ENCODE measurements around the gene OGDHL.
"Not testable (repeated sequence)": the region's sequence is repeated elsewhere in the genome, so short reads cannot be mapped to it uniquely, and the experiment has no call there.

The OGDHL gene

DNA sequence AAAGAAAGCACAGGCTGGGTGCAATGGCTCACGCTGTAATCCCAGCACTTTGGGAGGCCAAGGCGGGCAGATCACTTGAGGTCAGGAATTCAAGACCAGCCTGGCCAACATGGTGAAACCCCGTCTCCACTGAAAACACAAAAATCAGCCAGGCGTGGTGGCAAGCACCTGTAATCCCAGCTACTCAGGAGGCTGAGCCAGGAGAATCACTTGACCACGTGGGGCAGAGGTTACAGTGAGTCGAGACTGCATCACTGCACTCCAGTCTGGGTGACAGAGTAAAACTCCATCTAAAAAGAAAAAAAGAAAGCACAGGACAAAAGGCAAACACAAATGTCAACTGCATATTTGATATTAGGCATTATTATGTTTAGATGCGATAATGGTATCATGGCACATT lies 7.2 kb downstream of the OGDHL start:
- not testable (repeated sequence) for DNase-seq

DNA sequence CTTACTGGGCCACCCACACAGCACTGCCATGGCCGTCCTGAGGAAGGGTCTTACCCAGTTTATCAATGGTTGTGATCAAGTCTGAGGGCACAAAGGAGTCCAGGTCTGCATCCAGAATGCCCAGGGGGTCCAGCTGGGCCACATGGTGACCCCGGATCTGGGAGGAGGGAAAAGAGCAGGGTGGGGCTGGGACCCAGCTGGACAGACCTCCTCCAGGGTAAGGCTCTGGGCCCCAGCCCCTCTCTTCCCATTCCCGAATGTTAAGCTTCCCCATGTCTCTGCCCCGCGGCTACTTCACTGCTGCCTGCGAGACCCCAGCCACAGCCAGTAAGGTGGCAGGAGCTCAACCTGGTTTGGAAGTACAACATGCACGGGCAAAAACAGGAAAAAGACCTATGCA lies 9.5 kb downstream of the OGDHL start:
- no peak for DNase-seq

DNA sequence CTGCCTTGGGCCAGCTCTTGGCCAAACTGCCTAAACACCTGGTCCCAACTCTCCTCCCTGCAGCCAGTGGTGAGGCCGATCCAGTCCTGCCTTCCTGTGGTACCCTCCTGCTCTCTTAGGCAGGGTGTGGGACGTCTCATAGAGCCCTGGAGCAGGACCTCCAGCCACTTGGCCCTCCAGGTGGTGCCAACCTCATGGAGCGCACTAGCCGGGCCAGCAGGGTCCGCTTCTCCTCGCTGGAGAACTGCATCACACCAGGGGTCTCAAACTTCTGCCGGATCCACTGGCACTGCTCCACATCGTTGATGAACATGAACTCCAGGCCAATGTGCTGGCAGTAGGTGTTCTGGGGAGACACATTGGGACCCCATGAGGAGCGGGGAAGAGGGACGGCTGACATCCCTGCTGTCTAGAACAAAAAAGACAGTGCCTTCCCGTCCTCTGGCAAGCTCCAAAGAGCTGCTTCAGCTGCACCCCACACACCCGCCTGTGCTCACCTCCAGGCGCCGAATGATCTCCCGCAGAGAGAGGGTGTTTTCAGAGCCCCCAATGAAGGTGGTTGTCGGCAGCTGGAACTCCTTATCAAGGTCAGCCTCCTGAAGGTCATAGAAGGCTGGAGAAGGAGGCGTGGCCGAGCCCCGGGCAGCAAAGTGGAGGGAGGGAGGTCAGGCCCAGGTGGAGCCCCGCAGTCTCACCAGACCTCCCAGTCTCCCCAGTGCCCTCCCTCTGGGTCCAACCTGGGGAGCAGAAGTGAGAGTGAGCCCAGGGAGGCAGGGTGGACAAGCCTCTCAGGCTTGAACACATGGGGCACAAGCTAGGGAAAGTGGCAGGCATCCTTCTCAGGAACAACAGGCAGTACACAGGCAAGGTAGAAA lies 10.2 kb downstream of the OGDHL start:
- no peak for DNase-seq

DNA sequence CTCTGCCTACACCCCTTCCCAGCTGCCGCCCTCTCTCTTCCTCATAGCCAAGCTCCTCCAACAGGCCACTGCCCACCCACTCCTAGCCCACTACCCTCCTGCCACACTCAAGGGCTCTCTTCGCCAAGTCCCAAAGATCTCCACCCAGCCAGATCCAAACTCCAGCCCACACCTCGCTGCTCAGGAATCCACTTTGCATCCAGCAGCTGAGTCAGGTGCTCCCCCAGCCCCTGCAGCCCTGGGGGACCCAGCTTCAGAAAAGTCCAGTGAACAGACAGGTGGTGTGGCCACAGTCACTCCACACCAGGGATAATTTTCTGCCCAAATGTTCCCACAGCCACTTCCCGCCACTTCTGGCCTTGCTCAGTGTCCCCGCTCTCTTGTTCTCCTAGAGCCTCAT lies 10.9 kb downstream of the OGDHL start:
- no peak for DNase-seq

DNA sequence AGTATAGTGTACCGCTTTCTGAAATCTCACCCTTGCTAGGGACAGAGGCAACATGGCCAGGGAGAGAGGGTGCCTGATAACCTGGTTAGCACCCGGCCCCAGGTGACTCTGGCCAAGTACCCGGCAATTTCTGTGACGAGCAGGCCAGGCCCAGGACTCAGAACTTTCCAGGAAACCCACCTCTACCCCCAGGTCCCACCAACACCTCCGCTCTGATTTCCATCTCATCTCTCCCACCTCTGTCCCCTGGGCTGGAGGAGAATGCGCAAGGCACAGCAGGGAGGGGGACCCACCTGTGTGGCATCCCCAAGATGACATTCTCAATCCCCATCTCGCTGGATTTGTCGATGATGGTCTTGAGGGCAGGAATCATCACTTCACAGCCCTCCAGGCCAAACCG lies 11.6 kb downstream of the OGDHL start:
- no peak for DNase-seq

DNA sequence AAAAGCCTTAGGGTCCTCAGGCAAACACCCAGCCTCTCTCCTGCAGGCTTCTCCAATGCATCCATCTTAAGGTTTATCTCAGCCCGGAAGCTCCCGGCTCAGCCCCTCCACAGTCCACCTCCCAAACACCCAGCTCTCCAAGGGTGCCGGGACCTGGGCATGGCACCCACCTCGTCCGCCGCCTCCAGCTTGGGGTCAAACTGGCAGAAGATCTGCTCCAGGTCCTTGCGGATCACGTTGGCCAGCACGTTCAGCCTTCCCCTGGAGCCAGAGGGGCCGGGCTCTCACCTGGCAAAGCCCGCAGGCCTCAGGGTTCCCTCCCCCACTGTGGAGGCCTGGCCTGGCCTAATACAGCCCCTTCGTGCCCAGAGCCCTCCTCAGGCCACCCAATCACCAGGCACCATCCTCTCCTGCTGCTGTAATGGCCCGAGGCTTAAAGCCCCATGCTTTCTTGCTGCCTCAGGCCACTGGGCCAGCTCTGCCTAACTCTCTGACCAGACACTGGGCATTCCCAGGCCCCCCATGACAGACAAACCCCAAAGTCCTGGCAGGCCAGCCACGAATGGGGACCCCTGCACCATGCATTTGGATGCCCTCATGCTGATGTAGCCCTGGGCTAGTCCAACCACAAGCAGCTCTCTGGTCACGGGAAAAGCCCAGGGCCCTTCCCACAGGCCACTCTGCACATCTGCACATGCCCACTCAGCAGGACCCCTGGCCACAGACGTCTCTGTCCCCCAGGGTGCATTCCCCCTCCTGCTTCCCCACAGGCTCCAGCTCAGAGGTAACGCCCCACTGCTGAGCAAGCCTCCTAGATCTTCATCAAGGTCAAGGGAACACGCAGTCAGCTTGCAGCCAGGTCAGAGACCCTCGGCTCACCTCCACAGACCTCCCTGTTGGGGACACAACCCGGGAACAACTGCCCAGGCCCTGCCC lies 12.3 kb downstream of the OGDHL start:
- no peak for DNase-seq

DNA sequence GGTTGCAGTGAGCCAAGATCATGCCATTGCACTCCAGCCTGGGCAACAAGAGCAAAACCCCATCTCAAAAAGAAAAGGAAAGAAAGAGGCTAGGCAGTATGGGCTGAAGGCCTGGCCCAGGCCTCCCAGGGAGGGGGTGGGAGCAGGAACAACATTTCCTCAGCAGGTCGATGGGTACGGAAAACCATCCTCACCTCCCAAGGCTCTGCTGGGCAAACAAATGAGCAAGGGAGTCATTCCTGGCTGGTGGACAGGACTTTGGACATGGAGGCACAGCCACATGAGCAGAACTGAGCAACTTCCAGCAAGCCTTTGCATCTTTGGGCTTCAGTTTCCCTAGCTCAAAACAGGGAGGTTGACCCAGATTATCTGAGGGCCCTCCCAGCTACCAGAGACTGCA lies 13.0 kb downstream of the OGDHL start:
- DNase-seq = no peak

DNA sequence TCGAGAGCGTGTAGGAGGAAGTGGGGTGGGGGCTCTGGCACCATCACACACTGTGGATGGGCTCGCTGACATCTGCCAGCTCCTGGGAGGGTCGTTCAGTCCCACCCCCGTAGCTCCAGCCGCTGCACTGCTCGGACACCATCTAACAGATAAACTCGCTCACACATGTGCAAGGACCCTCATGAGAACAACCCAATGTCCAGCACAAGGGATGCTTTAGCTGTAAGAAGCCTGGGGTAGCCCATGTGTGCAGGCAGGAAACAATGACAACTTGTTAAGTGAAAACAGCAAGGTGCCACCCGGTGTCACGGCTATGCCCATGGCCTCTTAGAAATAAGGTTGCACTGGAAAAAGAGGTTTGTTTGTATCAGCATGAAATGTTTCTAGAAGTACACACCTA lies 14.1 kb downstream of the OGDHL start:
- no peak for DNase-seq

DNA sequence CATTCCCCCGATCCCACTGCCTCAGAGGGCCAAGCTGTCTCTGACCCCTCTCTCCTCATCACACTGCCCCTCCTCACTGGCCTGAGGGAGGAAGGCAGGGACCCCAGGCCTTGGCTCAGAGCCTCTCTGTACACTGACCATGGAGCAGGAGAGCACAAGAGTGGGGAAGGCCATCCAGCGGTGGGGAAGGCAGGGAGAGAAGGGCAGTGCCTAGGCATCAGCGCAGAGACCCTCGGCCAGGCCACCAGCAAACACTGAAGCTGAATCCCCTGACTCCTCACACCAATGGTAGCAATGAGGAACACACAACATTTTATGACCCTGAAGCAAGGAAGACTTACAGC lies 14.8 kb downstream of the OGDHL start:
- DNase-seq = no peak

DNA sequence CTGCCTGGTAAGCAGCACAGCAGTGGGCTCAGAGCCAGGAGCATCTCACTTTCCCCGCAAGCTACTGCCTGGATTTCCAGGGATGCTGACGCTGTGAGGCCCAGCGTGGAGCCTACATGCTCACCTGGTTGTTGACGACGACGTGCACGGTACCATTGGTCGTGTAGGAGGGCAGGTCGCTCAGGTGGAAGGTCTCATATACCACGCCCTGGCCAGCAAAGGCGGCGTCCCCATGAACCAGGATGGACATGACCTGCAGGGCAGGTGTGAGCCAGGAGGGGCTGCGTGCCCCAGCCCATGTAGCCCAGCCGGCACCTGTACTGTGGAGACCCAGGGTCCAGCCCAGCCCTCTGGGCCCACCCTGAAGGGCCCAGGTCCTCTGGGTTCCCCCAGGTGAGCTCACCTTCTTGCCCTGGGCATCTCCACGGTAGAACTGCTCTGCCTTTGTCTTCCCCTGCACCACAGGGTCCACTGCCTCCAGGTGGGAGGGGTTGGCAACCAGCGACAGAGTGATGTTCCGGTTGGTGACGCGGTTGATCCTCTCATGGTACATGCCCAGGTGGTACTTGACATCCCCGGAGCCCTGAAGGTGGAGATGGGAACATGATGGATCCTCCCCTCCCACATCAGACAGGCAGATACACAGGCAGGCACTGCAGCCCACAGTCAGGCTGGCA lies 15.4 kb downstream of the OGDHL start:
- no peak for DNase-seq

DNA sequence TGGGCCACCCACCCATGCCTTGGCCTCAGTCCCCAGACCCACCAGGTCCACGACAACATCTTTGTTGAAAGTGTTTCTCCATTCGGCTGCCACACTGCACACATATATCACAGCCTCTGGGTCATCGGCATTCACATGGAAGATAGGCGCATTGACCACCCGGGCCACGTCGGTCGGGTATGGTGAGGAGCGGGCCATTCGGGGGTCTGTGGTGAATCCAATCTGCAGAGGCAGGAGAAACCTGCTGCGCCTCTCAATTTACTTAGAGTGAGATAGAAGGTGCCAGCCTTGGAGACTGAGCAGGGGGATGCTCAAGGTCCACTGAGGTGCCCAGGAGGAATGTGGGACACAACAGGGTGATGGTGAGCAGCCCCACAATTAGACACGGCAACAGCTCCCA lies 16.4 kb downstream of the OGDHL start:
- DNase-seq = no peak

DNA sequence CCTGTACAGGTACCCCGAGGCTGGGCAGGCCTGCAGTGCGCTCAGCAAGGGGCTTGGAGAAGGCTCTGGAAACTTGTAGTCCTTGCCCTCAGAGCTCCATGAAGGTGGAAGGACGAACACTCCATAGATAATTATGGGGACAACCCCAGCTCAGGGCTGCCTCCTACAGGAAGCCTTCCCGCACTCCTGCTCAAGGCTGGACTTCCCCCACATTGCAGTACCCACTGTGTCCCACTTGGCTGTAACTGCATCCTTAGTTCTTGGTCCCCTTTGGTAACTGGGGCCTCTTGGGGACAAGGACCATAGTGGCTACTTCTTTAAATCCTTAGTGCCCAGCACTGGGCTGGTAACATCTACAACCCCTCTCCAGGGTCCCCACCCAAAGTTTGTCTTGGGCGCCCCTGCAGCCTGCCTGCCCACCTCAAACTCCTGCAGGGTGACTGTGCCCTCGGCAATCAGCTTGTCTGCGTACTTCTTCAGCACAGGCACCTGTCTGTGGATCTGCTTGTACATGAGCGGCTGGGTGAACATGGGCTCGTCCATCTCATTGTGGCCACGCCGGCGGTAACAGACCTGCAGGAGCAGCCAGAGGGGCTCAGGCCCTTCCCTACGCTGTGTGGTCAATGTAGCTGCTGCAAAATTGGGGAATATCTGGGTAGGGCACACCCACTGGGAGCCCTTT lies 17.1 kb downstream of the OGDHL start:
- DNase-seq = no peak

DNA sequence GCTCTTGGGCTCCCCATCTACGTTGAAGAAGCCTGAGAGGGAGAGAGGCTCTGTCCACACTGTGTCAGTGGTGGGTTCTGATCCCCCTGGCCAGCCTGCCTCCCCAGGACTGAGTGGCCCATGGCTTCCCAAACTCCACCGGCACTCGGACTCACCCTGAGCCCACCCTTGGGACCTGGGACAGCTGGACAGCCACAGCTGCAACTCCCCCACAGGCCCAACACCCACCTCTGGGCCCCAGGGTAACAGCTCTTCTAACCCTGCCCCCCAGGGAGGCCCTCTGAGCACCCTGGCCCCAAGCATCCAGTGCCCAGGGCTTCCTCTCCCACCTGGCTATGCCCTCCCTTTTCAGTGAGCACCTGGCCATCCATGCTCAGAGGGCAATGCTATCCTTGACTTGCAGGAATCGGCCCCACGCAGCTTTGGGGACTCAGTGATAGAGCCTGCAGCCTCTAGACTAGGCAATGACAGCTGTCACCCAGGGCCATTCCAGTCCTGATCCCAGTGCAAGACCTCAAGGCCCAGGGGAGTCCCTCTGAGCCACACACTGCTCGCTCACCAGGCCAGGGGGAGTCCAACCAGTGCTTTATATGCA lies 17.9 kb downstream of the OGDHL start:
- DNase-seq = no peak

DNA sequence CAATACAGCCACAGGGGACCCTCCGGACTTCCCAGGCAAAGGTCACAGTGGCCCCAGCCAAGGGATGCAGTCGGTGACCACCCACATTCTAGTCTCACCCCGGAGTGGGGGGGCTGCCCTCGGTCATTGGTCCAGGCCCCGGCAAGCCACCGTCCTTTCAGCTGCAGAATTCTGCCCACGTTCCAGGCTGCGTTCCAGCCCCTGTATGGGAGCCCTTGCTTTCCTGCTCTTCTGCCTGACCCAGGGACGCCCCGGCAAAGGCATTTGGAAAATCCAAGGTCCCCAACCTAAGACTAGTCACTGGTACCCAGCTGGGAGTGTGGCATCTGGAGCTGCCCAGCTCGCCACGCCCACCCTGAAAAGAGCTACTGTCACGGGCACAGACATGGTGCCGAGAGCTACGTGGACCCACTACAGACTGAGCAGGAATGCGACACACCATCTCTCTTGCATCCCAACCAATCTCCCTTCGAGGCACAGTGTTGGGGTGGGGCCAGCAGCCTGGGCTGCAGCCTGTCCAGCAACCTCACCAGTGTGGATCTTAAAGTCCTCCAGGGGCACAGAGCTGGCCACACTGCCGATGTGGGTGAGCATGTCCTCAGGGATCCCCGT lies 18.6 kb downstream of the OGDHL start:
- no peak for DNase-seq

DNA sequence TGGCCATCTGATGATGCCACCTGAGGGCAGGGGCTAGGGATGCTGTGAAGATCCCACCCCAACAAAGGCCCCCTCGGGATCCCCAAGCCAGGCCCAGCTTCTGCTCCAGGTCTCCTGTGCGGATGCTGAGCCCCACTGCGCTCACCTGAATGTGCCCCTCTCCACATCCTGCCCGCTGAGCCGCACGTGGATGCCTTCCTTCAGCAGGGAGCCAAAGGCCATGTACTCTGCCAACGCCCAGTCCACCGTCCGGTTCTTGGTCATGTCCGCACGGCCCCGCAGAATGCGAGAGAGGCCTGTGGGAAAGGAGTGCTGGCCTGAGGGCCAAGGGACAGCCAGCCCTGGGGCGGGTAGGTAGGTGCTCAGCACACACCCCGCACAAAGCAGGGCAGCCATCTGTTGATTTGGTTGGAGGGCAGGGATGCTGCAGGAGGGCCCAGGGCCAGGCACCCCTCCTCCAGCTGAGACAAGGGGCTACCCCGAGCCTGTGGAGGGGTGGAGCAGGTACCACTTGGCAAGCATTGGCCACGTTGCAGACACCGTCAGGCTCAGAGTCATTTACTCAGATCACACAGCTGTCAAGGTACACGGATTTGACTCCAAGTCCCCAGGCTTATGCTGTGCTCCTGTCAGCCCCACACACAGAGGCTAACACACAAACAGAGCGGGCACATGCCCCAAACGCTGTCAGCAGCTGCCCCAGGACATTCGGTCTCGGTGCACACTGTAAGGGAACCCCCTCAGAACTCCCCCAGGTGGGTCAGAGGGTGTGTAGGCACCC lies 19.2 kb downstream of the OGDHL start:
- DNase-seq = no peak

DNA sequence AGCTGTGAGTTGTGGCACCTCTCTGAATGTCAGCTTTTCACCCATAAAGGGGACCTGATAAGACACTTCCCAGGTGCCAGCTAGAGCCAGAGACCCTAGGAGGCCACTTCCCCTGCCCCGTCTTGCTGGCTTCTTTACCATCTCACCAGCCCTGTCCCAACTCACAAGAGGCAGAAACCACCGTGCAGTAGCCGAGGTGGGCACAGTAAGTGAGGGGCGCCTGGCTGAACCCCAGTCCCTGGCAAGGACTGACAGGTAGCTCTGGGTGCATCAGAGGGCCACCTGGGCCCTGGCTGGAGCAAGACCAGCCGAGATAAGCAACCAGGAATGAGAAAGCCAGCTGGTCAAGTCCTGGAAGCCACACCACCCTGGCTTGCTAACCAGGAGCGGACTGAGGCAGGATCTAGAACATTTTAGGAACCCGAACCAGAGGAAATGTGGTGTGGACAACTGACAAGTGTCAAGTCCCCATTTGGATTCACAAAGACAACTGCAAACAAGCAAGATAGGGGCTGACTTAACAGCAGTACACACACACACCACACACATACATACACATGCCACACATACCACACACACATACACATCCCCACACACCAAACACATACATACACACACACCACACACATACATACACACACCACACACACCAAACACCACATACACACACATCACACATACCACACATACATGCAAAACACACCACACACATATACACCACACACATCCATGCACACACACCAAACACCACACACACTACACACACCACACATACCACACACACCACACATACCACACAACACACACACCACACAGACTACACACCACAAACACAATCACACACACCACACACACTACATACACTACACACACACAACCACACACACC lies 20.8 kb downstream of the OGDHL start:
- no peak for DNase-seq

DNA sequence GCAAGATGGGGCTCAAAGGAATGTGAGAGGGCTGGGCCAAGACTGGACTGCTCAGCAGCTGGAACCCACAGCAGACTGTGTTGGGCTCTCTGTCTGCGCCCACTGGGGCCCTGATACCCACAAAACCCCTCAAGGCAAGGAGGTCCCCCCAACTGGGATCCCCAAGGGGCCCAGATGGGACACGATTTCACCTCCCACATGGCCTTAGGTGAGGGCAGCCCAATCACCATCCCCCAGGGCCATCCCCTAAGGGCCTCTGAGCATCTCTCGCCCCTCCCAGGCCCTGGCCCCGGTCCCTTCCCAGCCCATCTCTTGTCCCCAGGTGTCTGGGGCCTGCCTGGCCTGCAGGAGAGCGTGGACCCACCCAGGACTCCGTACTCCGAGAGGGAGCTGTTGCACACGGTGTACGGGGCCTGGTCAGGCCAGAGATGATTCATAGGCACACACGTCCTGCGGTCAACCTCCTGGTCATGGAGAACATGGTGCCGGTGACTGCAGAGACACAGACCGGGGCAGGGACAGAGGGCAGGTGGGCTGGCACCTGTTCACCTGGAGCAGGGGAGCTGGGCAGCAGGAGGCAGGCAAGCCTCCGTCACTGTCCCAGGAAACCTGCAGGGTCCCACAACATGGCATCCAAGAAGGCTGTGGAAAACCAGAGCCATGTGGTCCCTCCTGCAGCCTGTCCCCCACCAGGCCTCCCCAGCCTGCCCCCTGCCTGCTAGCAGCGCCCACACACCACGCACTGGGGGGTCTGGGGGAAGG lies 21.6 kb downstream of the OGDHL start:
- no peak for DNase-seq

DNA sequence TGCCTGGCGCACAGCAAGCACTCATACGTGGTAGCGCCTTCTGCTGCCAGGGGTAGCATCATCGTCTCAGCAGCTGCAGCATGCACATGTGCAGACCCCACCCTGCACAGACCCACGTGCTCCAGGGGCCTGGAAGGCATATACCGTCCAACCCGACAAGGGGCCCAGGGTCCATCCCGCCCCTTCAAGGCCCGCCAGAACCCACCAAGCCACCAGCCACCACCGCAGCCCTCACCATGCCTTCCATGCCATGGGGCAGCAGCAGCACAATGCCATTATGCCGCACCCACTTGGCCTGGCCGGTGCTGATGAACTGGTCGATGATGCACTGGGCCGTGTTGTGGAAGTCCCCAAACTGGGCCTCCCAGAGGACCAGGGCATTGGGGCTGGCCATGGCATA lies 22.7 kb downstream of the OGDHL start:
- no peak for DNase-seq

DNA sequence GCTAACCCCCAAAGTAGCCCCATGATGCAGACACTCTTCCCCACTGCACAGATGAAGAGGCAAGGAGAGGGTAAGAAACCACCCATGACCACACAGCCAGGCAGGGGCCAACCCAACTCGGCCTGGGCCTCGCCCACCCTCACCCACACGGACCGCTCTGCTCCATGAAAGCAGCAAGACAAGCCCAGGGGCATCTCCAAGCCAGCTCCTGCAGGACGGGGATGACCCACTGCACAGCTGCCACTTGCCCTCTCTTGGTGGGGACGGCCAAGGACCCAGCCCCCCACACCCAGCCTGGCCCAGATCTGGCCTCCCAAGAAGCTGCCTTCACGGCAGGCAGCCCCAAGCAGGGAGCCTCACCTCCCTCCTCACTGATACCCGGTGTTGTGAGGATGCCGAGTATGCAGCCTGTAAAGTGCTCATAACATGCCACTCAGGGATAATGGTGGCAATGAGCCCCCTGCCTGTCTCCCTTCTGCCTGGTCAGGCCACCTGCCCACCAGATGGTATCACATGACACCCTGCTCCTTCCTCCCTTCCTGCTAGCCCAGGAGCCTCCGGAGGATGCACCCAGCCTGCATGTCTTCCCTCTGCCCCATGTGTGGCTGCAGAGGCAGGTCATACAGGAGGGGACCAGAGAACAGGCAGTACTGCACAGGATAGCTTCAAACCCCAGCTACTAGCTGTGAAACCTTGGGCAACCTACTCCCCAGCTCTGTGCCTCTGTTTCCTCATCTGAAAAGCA lies 23.3 kb downstream of the OGDHL start:
- DNase-seq = no peak

Data from DMS 273 treated with DMSO at 0.1 percent for 48 hours (cell line).